ENCODE measurements around the gene USP24.

GRCh38 chr1:55212349-55213150 lies 2.6 kb downstream of the USP24 start:
- no peak for TF ChIP-seq POLR2A (IDR thresholded peaks at IDR 0.05; ENCODE audit: low read depth, low read length)
- no peak for TF ChIP-seq TAF1 (IDR thresholded peaks at IDR 0.05; ENCODE audit: low read depth, low read length)
- no peak for TF ChIP-seq POLR2AphosphoS5 (IDR thresholded peaks at IDR 0.05; ENCODE audit: low read depth, low read length)
- no peak for TF ChIP-seq SPI1 (IDR thresholded peaks at IDR 0.05; ENCODE audit: low read depth, low read length)
